CD14-positive monocyte (primary cell): ENCODE data around the gene IL9. TPM values are rescaled to one million over a fixed set of nuclear protein-coding genes. Genes with fewer than 3 reads are reported as not detected.

Source experiments
- DNase-seq, 3 donors: peaks; one replicate each; pipeline ENCODE4 v3.0.0-alpha.2; 2011 to 2022
- H2AFZ ChIP-seq: 2 replicates; pipeline ENCODE4 v1.6.0; 2012; ENCODE audit warnings: mild to moderate bottlenecking, low read depth, low read length, inconsistent platforms; ENCODE audit not compliant: insufficient read depth, poor library complexity, severe bottlenecking
- H3K27ac ChIP-seq, 2 donors: 1 replicate in 1 of 2; 2 replicates in 1 of 2; pipeline ENCODE4 v1.5.1; 2012 to 2013; ENCODE audit warnings: low read length in 2 of 2, control low read depth in 1 of 2, inconsistent platforms in 1 of 2, low read depth in 1 of 2, mild to moderate bottlenecking in 1 of 2
- H3K27me3 ChIP-seq, 2 donors: one replicate each; pipeline versions ENCODE4 v1.6.0 to v1.6.1; 2011 to 2013; ENCODE audit warnings: low read length in 2 of 2; ENCODE audit not compliant: control insufficient read depth in 2 of 2, insufficient read depth in 2 of 2
- H3K36me3 ChIP-seq, 2 donors: replicated peaks in 1 of 2; 1 replicate in 1 of 2; 2 replicates in 1 of 2; pipeline versions ENCODE4 v1.5.1 to v1.6.1; 2012 to 2013; ENCODE audit warnings: low read length in 2 of 2, control low read depth in 1 of 2, inconsistent platforms in 1 of 2, mild to moderate bottlenecking in 1 of 2; ENCODE audit not compliant: insufficient read depth in 2 of 2, control insufficient read depth in 1 of 2
- H3K4me1 ChIP-seq, 2 donors: 1 replicate in 1 of 2; 2 replicates in 1 of 2; pipeline versions ENCODE4 v1.5.1 to v1.6.1; 2012 to 2013; ENCODE audit warnings: low read length in 2 of 2, control low read depth in 1 of 2, inconsistent platforms in 1 of 2, mild to moderate bottlenecking in 1 of 2, moderate library complexity in 1 of 2; ENCODE audit not compliant: insufficient read depth in 2 of 2, control insufficient read depth in 1 of 2
- H3K4me2 ChIP-seq: replicated peaks from 2 replicates; pipeline ENCODE3; 2012; ENCODE audit warnings: low read length, moderate library complexity, mild to moderate bottlenecking; ENCODE audit not compliant: poor library complexity, severe bottlenecking; ENCODE audit errors: extremely low read depth
- H3K4me3 ChIP-seq, 3 experiments: fragments of 200-600 bp in 1 of 3; sonication (generic) in 1 of 3; replicated peaks in 1 of 3; 1 replicate in 2 of 3; 2 replicates in 1 of 3; pipeline ENCODE4 v1.5.1; 2011 to 2013; ENCODE audit warnings: low read length in 3 of 3, mild to moderate bottlenecking in 3 of 3, control low read depth in 2 of 3, low read depth in 2 of 3, inconsistent platforms in 1 of 3, moderate library complexity in 1 of 3
- H3K79me2 ChIP-seq: 2 replicates; pipeline ENCODE4 v1.6.0; 2012; ENCODE audit warnings: mild to moderate bottlenecking, control low read depth, inconsistent platforms, low read length, moderate library complexity; ENCODE audit not compliant: insufficient read depth
- H3K9ac ChIP-seq: 2 replicates; pipeline ENCODE4 v1.6.0; 2017; ENCODE audit warnings: low read length, mild to moderate bottlenecking; ENCODE audit not compliant: insufficient read depth, poor library complexity, severe bottlenecking
- H3K9me3 ChIP-seq, 2 donors: replicated peaks in 1 of 2; 1 replicate in 1 of 2; 2 replicates in 1 of 2; pipeline versions ENCODE4 v1.5.1 to v1.6.1; 2012 to 2013; ENCODE audit warnings: low read length in 2 of 2, control low read depth in 1 of 2; ENCODE audit not compliant: control insufficient read depth in 1 of 2, insufficient read depth in 1 of 2
- H4K20me1 ChIP-seq: 2 replicates; pipeline ENCODE4 v1.6.0; 2012; ENCODE audit warnings: mild to moderate bottlenecking, low read length, control low read depth, moderate library complexity; ENCODE audit not compliant: insufficient read depth
- H3K27ac Mint-ChIP-seq, 7 donors: one replicate each; pipeline ENCODE4 v1.8.0; 2020; ENCODE audit warnings: mild to moderate bottlenecking in 7 of 7, mixed read lengths in 7 of 7, moderate library complexity in 6 of 7, inconsistent platforms in 2 of 7
- H3K27me3 Mint-ChIP-seq, 3 donors: one replicate each; pipeline ENCODE4 v1.8.0; 2021 to 2022; ENCODE audit warnings: low read depth in 3 of 3, mild to moderate bottlenecking in 3 of 3, mixed read lengths in 3 of 3, moderate library complexity in 3 of 3, inconsistent platforms in 1 of 3
- H3K36me3 Mint-ChIP-seq, 2 donors: one replicate each; pipeline ENCODE4 v1.8.0; 2020; ENCODE audit warnings: mixed read lengths in 2 of 2, inconsistent platforms in 1 of 2, mild to moderate bottlenecking in 1 of 2
- H3K4me1 Mint-ChIP-seq: one replicate; pipeline ENCODE4 v1.8.0; 2020; ENCODE audit warnings: mild to moderate bottlenecking, mixed read lengths
- H3K4me3 Mint-ChIP-seq, 2 donors: one replicate each; pipeline ENCODE4 v1.8.0; 2020; ENCODE audit warnings: mild to moderate bottlenecking in 2 of 2, mixed read lengths in 2 of 2, moderate library complexity in 1 of 2
- H3K9me3 Mint-ChIP-seq, 7 donors: one replicate each; pipeline ENCODE4 v1.8.0; 2020 to 2022; ENCODE audit warnings: mixed read lengths in 7 of 7, mild to moderate bottlenecking in 6 of 7, moderate library complexity in 6 of 7, inconsistent platforms in 2 of 7
- CTCF ChIP-seq: fragments of 200-600 bp; IDR thresholded peaks from one replicate; pipeline ENCODE4 v1.8.0; 2022; ENCODE audit warnings: antibody characterized with exemption, mild to moderate bottlenecking
- WGBS: methylation state at CpG from one replicate; pipeline ENCODE4 v1.1.5; 2013; ENCODE audit warnings: missing lambda C conversion rate; ENCODE audit not compliant: insufficient coverage; 5-methylcytosine and 5-hydroxymethylcytosine counted together
- intact Hi-C, 2 donors: fragments of 100-400 bp; cut with micrococcal nuclease; formaldehyde crosslinking; loops; one replicate each; pipeline versions ENCODE4 v1.15.0 to v1.15.1; 2023
- polyA plus RNA-seq, 3 donors: library from polyadenylated mRNA; depleted of rRNA in 1 of 3; unstranded in 2 of 3; stranded (reverse) in 1 of 3; fragments of 300-500 nt in 2 of 3; fragments of >200 nt in 1 of 3; fragmentation: Illumina TruSeq in 2 of 3; gene quantifications; 1 replicate in 2 of 3; 2 replicates in 1 of 3; pipeline ENCODE4 v1.2.3, GENCODE V29; 2012 to 2021

Gene IL9
- polyA plus RNA-seq, 3 donors: not detected

DNA sequence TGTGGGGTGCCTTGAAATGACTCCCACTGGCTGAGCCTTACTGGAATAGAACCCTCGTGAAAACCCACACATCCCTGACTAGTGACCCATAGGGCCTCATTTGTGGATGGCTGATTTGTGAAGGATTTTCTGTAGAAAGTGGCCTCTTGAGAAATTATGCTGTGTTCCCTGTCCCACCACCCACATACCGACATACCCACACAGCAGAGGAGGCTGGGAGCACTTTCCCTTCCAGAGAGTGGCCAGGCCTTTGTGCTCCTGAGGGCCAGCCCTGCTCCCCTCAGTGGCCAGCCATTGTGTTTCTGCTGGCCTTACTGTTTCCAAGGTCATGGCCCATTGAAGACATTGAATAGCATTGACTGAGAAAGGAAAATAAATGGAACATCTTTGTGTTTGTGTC is 29.6 kb downstream of the IL9 start:
- intact Hi-C loops: no loop called here
- no peaks in the 10 kb centered on the region for H3K27me3 ChIP-seq
- no peaks in the 10 kb centered on the region for H3K9me3 Mint-ChIP-seq

DNA sequence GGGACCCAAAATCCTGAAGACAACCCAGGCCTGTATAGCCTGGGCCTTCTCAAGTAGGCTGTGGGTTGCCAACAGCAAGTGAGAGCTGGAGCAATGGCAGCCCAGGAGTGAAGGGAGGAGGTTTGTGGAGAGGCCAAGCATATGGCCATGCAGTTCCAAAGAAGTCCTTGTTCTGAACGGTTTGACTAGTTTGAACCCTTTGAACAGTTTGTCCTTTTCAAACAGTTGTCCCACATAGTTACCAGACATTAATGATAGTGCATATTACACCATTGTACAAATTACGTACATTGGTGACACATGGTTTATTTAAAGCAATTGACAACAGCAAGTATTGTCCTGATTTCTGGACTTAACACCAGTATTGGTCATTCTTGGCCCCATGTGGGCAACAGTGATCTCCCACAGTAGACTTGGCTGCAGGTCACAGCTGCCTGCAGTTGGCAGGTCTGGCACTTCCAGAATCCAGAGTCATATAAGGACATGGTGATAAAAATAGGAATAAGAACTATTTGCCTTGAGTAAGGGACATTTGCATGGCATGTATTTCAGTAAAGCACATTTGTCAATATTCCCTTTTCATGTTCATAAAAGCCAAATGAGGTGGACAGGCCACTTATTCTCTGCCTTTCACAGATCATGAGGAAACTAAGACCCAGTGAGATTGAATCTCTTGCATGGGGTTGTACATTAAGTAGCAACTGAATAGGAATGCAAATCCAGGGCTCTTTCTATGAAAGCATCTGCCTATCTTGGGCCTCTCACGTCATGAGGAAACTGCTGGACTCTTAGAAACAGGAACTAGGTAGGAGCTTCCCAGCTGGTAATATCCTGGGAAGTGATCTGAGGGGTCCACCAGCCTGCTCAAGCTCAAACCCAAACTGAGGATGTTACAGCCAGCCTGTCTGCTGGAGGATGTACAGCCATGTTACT is 30.9 kb downstream of the IL9 start:
- H2AFZ ChIP-seq: no peak overlapping the region
- H3K4me3 Mint-ChIP-seq: no peak overlapping the region
- no peaks in the 10 kb centered on the region for H3K9me3 Mint-ChIP-seq
- no peak overlapping the region for H3K9ac ChIP-seq
- DNase-seq: no peak
- no peaks in the 10 kb centered on the region for H3K36me3 Mint-ChIP-seq
- H3K4me1 ChIP-seq: no peaks in the 10 kb centered on the region
- H3K36me3 ChIP-seq: no peaks in the 10 kb centered on the region
- H3K9me3 ChIP-seq: no peaks in the 10 kb centered on the region
- TF ChIP-seq CTCF: no peak
- intact Hi-C loops: no loop called here
- no peaks in the 10 kb centered on the region for H3K79me2 ChIP-seq
- H4K20me1 ChIP-seq: no peaks in the 10 kb centered on the region
- no peaks in the 10 kb centered on the region for H3K27me3 ChIP-seq
- peaks cover 12 to 15% (median 15%) of the 10 kb centered on the region in 3 donors for H3K27me3 Mint-ChIP-seq
- H3K27ac ChIP-seq: no peak overlapping the region
- peak overlapping the region in 1 of 7 donors; percentile 64 for H3K27ac Mint-ChIP-seq
- no peak overlapping the region for H3K4me3 ChIP-seq
- H3K4me1 Mint-ChIP-seq: peaks cover 6% of the 10 kb centered on the region
- no peak overlapping the region for H3K4me2 ChIP-seq
- WGBS: 73% methylated on average over 3 of the region's 3 CpGs

More for the DNA sequence above, 29.6 kb downstream of the IL9 start:
- H2AFZ ChIP-seq: no peak overlapping the region
- no peak overlapping the region for H3K4me3 ChIP-seq
- no peak for TF ChIP-seq CTCF
- no peak overlapping the region for H3K9ac ChIP-seq
- H3K36me3 ChIP-seq: no peaks in the 10 kb centered on the region
- no peak overlapping the region for H3K4me2 ChIP-seq
- no peak overlapping the region for H3K27ac Mint-ChIP-seq
- H3K27ac ChIP-seq: no peak overlapping the region
- no CpG with 5 or more reads among the region's 2 CpGs for WGBS
- no peaks in the 10 kb centered on the region for H3K79me2 ChIP-seq
- peaks cover 12 to 15% (median 12%) of the 10 kb centered on the region in 3 donors for H3K27me3 Mint-ChIP-seq
- no peaks in the 10 kb centered on the region for H3K4me1 ChIP-seq
- no peaks in the 10 kb centered on the region for H3K9me3 ChIP-seq
- H3K36me3 Mint-ChIP-seq: no peaks in the 10 kb centered on the region
- no peaks in the 10 kb centered on the region for H4K20me1 ChIP-seq
- peaks cover 6% of the 10 kb centered on the region for H3K4me1 Mint-ChIP-seq
- no peak overlapping the region for H3K4me3 Mint-ChIP-seq
- DNase-seq: no peak
